Measurements from ENCODE around the gene FAM78B. TPM values are rescaled to one million over a fixed set of nuclear protein-coding genes. Genes with fewer than 3 reads are reported as not detected.

FAM78B gene
- total RNA-seq, 1 donor from 2014 or later: 3.1 TPM

- H3K27me3 Mint-ChIP-seq: peaks cover 15% of the 10 kb centered on the region
- DNase-seq (ENCODE audit: low spot score, unreplicated experiment): no peak
Measured at GRCh38 chr1:166128195-166128594, 38.6 kb downstream of the FAM78B start.

GRCh38 chr1:166127003-166127402 lies 39.8 kb downstream of the FAM78B start:
- Mint-ChIP-seq H3K9me3 (ENCODE audit: low read depth) (no peaks in the 10 kb centered on the region), H3K4me1 (ENCODE audit: low read depth) (no peaks in the 10 kb centered on the region), H3K36me3 (ENCODE audit: insufficient read depth) (no peaks in the 10 kb centered on the region), H3K27me3 (peaks cover 15% of the 10 kb centered on the region), H3K27ac (no peak overlapping the region), H3K4me3 (ENCODE audit: low read depth) (no peak overlapping the region)
- DNase-seq (ENCODE audit: low spot score, unreplicated experiment): no peak
- no peak for TF ChIP-seq CTCF (IDR thresholded peaks at IDR 0.05; ENCODE audit: unreplicated experiment)

More at GRCh38 chr1:166128195-166128594, 38.6 kb downstream of the FAM78B start:
- Mint-ChIP-seq H3K27ac (no peak overlapping the region), H3K4me1 (ENCODE audit: low read depth) (no peaks in the 10 kb centered on the region), H3K9me3 (ENCODE audit: low read depth) (no peaks in the 10 kb centered on the region), H3K36me3 (ENCODE audit: insufficient read depth) (no peaks in the 10 kb centered on the region), H3K4me3 (ENCODE audit: low read depth) (no peak overlapping the region)
- TF ChIP-seq CTCF (IDR thresholded peaks at IDR 0.05; ENCODE audit: unreplicated experiment): no peak

DNA sequence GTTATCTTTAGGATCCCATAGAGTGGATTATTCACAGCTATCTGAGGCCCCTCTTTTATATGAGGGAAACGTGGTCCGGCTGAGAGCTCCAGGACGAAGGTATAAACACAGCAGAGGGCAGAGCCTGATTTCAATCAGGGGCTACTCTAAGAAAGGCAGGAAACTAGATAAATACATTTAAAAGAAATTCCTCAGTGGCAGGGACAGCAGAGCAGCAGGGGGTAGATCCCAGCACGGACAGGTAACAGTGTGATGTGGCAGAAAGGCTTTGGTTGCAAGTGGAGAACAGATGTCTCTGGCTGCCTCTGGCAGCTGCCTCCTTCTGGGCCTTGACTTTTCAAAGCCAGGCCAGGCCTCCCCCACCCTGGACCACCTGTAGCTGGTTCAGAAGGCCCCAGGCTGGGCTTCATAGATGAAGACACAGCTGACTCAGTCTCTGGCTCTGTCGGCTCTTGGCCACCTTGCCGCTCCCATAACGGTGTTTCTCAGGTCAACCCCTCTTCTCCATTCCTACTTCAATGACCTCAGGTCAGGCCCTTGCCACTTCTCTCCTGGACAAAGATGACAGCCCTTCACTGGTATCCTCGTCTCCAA lies 43.8 kb downstream of the FAM78B start:
- Mint-ChIP-seq H3K27ac (no peak overlapping the region), H3K9me3 (ENCODE audit: low read depth) (no peaks in the 10 kb centered on the region), H3K27me3 (peaks cover 20% of the 10 kb centered on the region), H3K4me1 (ENCODE audit: low read depth) (peaks cover 9% of the 10 kb centered on the region), H3K36me3 (ENCODE audit: insufficient read depth) (no peaks in the 10 kb centered on the region), H3K4me3 (ENCODE audit: low read depth) (no peak overlapping the region)
- DNase-seq (ENCODE audit: low spot score, unreplicated experiment): no peak
- TF ChIP-seq CTCF (IDR thresholded peaks at IDR 0.05; ENCODE audit: unreplicated experiment): no peak

- H3K4me3 Mint-ChIP-seq (ENCODE audit: low read depth): no peak overlapping the region
- no peak overlapping the region for H3K27ac Mint-ChIP-seq
- H3K27me3 Mint-ChIP-seq: peaks cover 24% of the 10 kb centered on the region
- no peaks in the 10 kb centered on the region for H3K36me3 Mint-ChIP-seq (ENCODE audit: insufficient read depth)
- no peaks in the 10 kb centered on the region for H3K9me3 Mint-ChIP-seq (ENCODE audit: low read depth)
- peaks cover 9% of the 10 kb centered on the region for H3K4me1 Mint-ChIP-seq (ENCODE audit: low read depth)
- no peak for DNase-seq (ENCODE audit: low spot score, unreplicated experiment)
- TF ChIP-seq CTCF (IDR thresholded peaks at IDR 0.05; ENCODE audit: unreplicated experiment): no peak
Measured at GRCh38 chr1:166121010-166121409, 45.8 kb downstream of the FAM78B start.

DNA sequence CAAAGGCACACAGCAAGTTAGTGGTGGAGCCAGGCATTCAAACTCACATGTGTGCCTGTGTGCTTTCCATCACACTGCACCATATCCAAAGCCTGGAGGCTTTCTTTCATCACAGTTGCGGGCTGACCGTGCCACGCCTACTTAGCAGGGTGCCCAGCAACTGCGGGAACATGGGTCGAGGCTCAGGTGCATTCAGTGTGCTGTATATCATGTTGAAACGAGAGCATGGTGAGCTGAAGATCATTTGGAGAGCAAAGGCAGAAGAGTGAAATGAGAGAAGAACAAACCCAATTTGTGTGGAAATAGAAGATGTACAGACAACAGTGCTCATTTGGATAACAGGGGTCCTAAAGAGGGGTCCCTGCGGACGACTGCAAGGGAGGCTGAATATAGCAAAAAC lies 46.5 kb downstream of the FAM78B start:
- H3K36me3 Mint-ChIP-seq (ENCODE audit: insufficient read depth): no peaks in the 10 kb centered on the region
- no peak overlapping the region for H3K27ac Mint-ChIP-seq
- peaks cover 25% of the 10 kb centered on the region for H3K27me3 Mint-ChIP-seq
- no peak overlapping the region for H3K4me3 Mint-ChIP-seq (ENCODE audit: low read depth)
- no peak for TF ChIP-seq CTCF (IDR thresholded peaks at IDR 0.05; ENCODE audit: unreplicated experiment)
- peaks cover 9% of the 10 kb centered on the region for H3K4me1 Mint-ChIP-seq (ENCODE audit: low read depth)
- H3K9me3 Mint-ChIP-seq (ENCODE audit: low read depth): no peaks in the 10 kb centered on the region
- DNase-seq (ENCODE audit: low spot score, unreplicated experiment): no peak
